Measurements from ENCODE around the gene OR51T1.
"Not testable (repeated sequence)": the region's sequence is repeated elsewhere in the genome, so short reads cannot be mapped to it uniquely, and the experiment has no call there.

DNA sequence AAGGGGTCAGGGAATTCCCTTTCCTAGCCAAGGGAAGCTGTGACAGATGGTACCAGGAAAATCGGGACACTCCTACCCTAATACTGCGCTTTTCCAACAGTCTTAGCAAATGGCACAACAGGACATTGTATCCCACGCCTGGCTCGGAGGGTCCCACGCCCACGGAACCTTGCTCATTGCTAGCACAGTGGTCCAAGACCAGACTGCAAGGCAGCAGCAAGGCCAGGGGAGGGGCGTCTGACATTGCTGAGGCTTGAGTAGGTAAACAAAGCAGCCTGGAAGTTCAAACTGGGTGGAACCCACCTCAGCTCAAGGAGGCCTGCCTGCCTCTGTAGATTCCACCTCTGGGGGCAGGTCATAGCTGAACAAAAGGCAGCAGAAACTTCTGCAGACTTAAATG, 27.4 kb upstream of the OR51T1 start:
- TF ChIP-seq, protein P1, sequence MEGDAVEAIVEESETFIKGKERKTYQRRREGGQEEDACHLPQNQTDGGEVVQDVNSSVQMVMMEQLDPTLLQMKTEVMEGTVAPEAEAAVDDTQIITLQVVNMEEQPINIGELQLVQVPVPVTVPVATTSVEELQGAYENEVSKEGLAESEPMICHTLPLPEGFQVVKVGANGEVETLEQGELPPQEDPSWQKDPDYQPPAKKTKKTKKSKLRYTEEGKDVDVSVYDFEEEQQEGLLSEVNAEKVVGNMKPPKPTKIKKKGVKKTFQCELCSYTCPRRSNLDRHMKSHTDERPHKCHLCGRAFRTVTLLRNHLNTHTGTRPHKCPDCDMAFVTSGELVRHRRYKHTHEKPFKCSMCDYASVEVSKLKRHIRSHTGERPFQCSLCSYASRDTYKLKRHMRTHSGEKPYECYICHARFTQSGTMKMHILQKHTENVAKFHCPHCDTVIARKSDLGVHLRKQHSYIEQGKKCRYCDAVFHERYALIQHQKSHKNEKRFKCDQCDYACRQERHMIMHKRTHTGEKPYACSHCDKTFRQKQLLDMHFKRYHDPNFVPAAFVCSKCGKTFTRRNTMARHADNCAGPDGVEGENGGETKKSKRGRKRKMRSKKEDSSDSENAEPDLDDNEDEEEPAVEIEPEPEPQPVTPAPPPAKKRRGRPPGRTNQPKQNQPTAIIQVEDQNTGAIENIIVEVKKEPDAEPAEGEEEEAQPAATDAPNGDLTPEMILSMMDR (IDR thresholded peaks at IDR 0.05; ENCODE audit: low read depth, low read length), result not testable (repeated sequence)
- TF ChIP-seq EZH2phosphoT487 (IDR thresholded peaks at IDR 0.05; ENCODE audit: low read depth), result not testable (repeated sequence)
